ENCODE data around the gene FMNL3.
A peak's percentile ranks its signal among the peaks of the same experiment; 100 is the strongest.

Gene FMNL3, protein sequence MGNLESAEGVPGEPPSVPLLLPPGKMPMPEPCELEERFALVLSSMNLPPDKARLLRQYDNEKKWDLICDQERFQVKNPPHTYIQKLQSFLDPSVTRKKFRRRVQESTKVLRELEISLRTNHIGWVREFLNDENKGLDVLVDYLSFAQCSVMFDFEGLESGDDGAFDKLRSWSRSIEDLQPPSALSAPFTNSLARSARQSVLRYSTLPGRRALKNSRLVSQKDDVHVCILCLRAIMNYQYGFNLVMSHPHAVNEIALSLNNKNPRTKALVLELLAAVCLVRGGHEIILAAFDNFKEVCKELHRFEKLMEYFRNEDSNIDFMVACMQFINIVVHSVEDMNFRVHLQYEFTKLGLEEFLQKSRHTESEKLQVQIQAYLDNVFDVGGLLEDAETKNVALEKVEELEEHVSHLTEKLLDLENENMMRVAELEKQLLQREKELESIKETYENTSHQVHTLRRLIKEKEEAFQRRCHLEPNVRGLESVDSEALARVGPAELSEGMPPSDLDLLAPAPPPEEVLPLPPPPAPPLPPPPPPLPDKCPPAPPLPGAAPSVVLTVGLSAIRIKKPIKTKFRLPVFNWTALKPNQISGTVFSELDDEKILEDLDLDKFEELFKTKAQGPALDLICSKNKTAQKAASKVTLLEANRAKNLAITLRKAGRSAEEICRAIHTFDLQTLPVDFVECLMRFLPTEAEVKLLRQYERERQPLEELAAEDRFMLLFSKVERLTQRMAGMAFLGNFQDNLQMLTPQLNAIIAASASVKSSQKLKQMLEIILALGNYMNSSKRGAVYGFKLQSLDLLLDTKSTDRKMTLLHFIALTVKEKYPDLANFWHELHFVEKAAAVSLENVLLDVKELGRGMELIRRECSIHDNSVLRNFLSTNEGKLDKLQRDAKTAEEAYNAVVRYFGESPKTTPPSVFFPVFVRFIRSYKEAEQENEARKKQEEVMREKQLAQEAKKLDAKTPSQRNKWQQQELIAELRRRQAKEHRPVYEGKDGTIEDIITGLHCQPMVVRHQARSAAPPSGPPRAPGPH

GRCh38 chr12:49707128-49707811 is at the start of gene FMNL3:
Gene FMNL3, minus strand, starts transcription at chr12:49707405. Its CDS starts 225 bp downstream, at chr12:49707180.
- peak within 1 kb of the TSS; percentile 80 for H3K4me3 ChIP-seq (ENCODE audit: control insufficient read depth, low read depth, low read length)
- TF ChIP-seq, protein P1, sequence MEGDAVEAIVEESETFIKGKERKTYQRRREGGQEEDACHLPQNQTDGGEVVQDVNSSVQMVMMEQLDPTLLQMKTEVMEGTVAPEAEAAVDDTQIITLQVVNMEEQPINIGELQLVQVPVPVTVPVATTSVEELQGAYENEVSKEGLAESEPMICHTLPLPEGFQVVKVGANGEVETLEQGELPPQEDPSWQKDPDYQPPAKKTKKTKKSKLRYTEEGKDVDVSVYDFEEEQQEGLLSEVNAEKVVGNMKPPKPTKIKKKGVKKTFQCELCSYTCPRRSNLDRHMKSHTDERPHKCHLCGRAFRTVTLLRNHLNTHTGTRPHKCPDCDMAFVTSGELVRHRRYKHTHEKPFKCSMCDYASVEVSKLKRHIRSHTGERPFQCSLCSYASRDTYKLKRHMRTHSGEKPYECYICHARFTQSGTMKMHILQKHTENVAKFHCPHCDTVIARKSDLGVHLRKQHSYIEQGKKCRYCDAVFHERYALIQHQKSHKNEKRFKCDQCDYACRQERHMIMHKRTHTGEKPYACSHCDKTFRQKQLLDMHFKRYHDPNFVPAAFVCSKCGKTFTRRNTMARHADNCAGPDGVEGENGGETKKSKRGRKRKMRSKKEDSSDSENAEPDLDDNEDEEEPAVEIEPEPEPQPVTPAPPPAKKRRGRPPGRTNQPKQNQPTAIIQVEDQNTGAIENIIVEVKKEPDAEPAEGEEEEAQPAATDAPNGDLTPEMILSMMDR (conservative IDR thresholded peaks at IDR 0.05; ENCODE audit: control insufficient read depth, insufficient read depth, low read depth, low read length) = peak; percentile 65
- peak; percentile 93 for DNase-seq (ENCODE audit: low read depth)

DNA sequence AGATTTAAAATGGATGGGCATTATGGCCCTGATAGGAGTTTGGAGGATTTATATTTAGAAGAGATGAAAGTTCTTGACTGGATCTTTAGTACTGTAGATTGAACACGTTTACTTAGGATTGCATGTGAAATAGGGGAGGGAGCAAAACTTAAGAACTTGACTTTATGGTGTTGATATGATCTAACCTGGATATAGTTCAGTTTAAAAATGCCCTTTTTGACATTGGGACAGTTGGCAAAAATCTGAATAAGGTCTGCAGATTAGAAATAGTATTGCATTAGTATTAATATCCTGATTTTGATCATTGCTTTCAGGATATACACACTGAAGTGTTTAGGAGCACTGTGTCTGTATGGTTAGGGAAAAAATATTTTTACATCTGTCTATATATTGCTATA is 43.8 kb upstream of the FMNL3 start:
- H3K4me3 ChIP-seq (ENCODE audit: control insufficient read depth, low read depth, low read length) = no peak overlapping the region
- DNase-seq (ENCODE audit: low read depth) = no peak
- TF ChIP-seq, protein P1 (conservative IDR thresholded peaks at IDR 0.05; ENCODE audit: control insufficient read depth, insufficient read depth, low read depth, low read length) = no peak

GRCh38 chr12:49750027-49750995 is 43.1 kb upstream of the FMNL3 start:
- peak; percentile 82 for DNase-seq (ENCODE audit: low read depth)
- no peak overlapping the region for H3K4me3 ChIP-seq (ENCODE audit: control insufficient read depth, low read depth, low read length)

DNA sequence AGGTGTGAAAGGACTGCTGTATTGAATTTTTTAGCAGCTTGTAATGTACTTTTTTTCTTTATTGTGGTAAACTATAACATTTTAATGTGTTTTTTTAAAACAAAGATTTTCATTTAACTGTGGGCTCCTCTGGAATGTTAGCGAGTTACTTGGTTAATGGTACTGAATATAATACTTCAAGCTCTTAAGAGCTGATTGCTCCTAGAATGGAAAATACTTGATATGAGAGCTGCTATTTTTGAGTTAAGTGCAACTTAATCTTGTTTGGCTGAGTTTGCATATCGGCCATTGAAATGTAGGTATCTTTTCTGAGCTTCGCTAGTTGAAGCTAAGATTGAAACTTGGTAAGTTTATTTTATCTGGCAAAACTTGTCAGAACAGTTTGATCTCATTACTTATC is 41.6 kb upstream of the FMNL3 start:
- H3K4me3 ChIP-seq (ENCODE audit: control insufficient read depth, low read depth, low read length) = no peak overlapping the region
- DNase-seq (ENCODE audit: low read depth) = no peak
- TF ChIP-seq, protein P1 (conservative IDR thresholded peaks at IDR 0.05; ENCODE audit: control insufficient read depth, insufficient read depth, low read depth, low read length) = no peak

More at GRCh38 chr12:49750027-49750995, 43.1 kb upstream of the FMNL3 start:
- TF ChIP-seq, protein P1 (conservative IDR thresholded peaks at IDR 0.05; ENCODE audit: control insufficient read depth, insufficient read depth, low read depth, low read length) = no peak

- no peak for DNase-seq (ENCODE audit: low read depth)
- no peak overlapping the region for H3K4me3 ChIP-seq (ENCODE audit: control insufficient read depth, low read depth, low read length)
- TF ChIP-seq, protein P1 (conservative IDR thresholded peaks at IDR 0.05; ENCODE audit: control insufficient read depth, insufficient read depth, low read depth, low read length) = no peak
Measured at GRCh38 chr12:49748306-49748705, 41.1 kb upstream of the FMNL3 start.

All from fibroblast of mammary gland (primary cell).